Measurements from ENCODE around the gene SLAMF8.

SLAMF8 gene

DNA sequence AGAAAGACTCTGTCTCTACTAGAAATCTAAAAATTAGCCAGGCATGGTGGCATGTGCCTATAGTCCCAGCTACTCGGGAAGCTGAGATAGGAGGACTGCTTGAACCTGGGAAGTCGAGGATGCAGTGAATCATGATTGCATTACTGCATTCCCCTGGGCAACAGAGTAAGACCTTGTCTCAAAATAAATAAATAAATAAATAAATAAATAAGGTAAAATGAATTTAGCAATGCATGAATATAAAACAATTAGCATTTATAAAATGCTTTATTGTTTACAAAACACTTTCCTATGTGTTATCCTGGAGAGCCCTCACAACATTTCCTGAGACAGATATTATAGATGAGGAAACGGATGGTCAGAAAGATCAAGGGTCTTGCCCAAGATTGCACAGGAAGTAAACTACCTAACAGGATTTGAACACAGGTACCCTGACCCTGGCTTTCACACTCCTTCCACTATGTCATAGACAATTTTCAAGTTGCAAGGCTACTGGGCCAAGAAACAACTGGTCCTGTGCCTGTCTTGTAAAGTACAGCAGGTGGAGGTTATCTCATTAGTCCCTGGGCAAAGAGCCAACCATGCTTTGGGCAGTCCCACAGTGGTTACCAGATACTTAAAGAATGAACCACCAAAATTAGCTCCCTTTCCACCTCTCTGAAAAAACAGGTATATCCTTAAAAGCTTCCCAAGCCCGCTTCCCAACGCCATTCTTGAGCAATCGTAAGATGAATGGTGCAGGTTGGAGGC lies 51.2 kb downstream of the SLAMF8 start:
- no peak for DNase-seq

DNA sequence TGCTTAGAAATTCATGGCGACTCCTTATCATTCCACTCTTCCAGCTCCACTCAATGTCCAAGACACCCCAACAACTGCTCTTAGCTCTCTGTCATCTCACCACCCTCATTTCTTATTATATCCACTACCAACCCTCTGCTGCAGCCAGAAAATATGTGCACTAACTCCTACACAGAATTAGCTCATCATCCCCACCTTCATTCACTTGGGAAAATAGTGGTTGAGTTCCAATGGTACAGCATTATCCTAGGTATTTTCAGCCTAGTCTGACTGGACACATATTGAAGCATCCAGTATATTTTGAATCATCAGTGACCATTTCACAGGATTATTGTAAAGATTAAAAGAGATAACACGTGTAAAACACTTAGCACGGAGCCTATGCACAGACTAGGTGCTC lies 52.5 kb downstream of the SLAMF8 start:
- no peak for DNase-seq

DNA sequence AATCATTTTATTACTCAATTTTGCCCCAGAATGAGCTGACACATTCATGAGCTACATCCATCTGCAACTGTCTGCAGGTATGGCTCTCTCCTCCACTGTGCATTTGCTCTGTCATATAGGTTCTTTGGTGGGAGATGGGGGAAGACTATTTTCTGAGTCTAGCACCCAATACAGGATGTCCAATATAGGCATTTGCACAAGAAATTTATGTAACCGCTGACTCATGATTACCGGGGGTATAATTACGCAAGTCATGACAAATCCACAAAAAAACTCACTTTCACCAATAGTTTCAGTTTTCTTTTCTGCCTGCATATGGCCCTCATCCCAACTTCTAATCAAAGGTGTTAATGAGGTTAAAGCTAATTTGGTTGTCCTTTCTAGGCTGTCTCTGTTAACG lies 53.3 kb downstream of the SLAMF8 start:
- no peak for DNase-seq

DNA sequence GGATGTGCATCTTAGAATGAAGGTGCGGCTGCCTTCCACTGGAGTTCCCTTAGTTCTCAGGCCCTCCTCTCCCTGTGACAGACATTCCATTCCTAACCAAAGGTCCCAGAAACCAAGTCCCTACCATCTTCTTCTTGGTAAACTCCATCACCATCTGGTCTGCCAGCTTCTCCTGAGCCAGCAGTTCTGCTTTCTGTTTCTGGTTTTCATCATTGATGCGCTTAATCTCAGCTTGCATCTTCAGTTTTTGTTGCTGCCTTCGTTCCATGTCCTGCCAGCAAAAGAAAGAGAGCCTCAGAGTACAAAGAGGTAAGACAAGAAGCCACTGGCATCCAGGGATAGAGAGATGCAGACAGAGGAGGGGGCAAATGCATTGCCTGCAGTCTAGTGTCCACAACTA lies 53.8 kb downstream of the SLAMF8 start:
- no peak for DNase-seq

DNA sequence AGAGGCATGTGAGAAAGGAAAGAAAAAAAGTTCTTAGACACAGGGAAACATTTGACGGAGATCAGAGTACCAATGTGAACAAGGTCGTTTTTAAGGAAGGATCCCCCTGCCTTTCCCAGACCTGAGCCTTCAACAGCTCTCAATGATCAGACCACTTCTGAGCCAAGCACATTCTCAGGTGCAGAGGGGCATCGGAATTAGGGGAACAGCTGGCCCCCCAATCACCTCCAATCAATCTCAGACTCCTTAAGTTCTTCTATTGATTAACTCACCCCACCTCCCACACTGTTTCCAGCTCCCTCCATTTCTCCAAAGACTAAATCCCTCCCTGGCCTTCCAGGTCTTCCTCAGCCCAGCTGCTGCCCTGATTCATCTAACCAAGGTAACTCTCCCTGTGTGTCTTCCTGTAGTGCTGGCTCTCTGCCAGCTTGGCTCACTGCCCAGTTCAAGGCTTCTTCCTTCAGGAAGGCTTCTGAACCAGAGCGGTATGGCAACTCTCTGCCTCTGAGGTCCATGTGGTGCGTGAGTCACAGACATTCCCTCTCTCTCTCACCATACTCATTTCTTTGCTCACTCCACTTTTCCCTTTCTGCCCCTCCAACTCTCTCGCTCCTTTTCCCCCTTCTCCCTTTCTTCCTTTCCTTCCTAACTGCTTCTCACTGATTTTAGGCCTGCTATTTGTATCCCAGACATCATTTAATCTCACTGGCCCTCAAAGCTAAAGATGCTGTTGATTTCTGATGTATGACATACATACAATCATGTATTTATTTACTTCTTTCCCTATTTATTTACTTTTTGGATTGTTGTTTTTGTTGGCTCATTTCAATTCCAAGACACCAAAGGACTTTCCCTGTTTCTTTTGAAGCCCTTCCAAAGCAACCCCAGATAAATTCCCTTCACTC lies 55.2 kb downstream of the SLAMF8 start:
- DNase-seq: peak; percentile 38

DNA sequence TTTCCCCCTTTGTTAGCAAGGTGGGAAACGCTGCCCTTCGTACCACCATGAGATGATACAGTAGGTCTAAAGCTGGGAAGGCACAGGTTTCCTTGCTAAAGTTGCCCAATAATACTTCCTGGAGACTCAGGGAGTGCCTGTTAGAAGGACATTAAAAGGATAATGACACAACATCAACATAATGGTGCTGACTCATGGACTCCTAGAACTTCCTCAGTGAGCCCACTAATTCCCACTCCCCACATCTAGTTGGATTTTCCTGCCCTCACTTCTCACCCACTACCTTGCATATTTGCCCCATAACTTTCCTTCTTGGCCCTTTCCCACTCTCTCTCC lies 55.8 kb downstream of the SLAMF8 start:
- no peak for DNase-seq

DNA sequence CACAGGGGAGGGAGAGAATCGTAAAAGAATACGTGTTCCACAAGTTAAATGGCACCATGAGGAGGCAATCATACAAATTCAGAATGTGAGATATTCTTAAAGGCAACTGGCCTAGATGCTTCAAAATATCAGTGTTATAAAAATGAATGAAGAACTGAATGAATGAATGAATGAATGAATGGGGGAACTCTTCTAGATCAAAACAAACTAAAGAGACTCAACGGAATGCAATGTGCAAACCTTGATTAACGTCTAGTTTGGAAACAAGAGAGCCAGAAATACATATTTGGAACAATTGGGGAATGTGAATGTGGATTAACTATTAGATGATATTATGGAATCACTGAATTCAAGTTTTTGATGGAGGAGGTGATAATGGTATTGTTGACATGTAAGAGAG lies 56.5 kb downstream of the SLAMF8 start:
- DNase-seq: no peak

DNA sequence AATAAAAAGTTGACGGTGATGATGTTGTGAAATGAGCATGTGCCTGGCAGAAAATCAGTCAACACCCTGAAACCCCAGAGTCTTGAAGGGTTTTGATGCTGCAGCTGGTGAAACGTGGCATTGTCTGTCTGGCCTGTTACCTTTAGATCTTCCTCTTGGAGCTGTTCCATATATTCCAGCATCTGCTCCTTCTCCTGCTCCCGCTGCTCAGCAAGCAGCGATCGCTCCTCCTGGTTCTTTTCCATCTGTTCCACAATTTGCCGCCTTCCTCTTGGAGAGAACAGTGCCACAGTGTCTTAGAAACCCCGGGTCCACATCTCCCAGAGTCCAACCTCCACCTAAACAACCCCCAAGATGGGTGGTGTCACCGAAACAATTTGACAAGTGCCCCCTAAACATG lies 57.6 kb downstream of the SLAMF8 start:
- no peak for DNase-seq

Measured in right hindlimb (tissue), 1 donor.